Mucosa of rectum (tissue), 2 donors: ENCODE measurements around the gene CHCHD6.

Experiments used
- H3K27ac ChIP-seq, 2 donors: one replicate each; pipeline ENCODE4 v1.7.0; 2013; ENCODE audit warnings: inconsistent platforms in 2 of 2, low read depth in 2 of 2, low read length in 2 of 2
- H3K27me3 ChIP-seq, 2 donors: one replicate each; pipeline ENCODE4 v1.7.0; 2013; ENCODE audit warnings: low read length in 2 of 2; ENCODE audit not compliant: control insufficient read depth in 2 of 2, insufficient read depth in 2 of 2
- H3K36me3 ChIP-seq, 2 donors: one replicate each; pipeline ENCODE4 v1.7.0; 2013; ENCODE audit warnings: low read length in 2 of 2; ENCODE audit not compliant: control insufficient read depth in 2 of 2, insufficient read depth in 2 of 2
- H3K4me1 ChIP-seq, 2 donors: one replicate each; pipeline ENCODE4 v1.7.0; 2013; ENCODE audit warnings: low read length in 2 of 2, mild to moderate bottlenecking in 1 of 2; ENCODE audit not compliant: control insufficient read depth in 2 of 2, insufficient read depth in 2 of 2
- H3K4me3 ChIP-seq, 2 donors: one replicate each; pipeline ENCODE4 v1.7.0; 2013; ENCODE audit warnings: low read length in 2 of 2
- H3K9ac ChIP-seq, 2 donors: one replicate each; pipeline ENCODE4 v1.7.0; 2013; ENCODE audit warnings: low read length in 2 of 2, low read depth in 1 of 2, mild to moderate bottlenecking in 1 of 2
- H3K9me3 ChIP-seq, 2 donors: one replicate each; pipeline ENCODE4 v1.7.0; 2013; ENCODE audit warnings: low read length in 2 of 2; ENCODE audit not compliant: control insufficient read depth in 2 of 2
- donor health status: healthy.
- donor health status: Normal muscosa, but diverticular disease.

Gene CHCHD6

GRCh38 chr3:126969586-126969985, 265.5 kb downstream of the CHCHD6 start:
- H3K4me3 ChIP-seq = no peak overlapping the region
- H3K27ac ChIP-seq = no peak overlapping the region
- peaks cover 0 to under 1% of the 10 kb centered on the region in 2 donors for H3K9me3 ChIP-seq
- H3K4me1 ChIP-seq = no peaks in the 10 kb centered on the region
- no peak overlapping the region for H3K9ac ChIP-seq
- peaks cover 0 to 2% of the 10 kb centered on the region in 2 donors for H3K27me3 ChIP-seq
- H3K36me3 ChIP-seq = no peaks in the 10 kb centered on the region

GRCh38 chr3:126970101-126970500, 266.1 kb downstream of the CHCHD6 start:
- Histone ChIP-seq H3K27me3 (peaks cover 0 to 2% of the 10 kb centered on the region in 2 donors), H3K4me3 (no peak overlapping the region), H3K9me3 (peaks cover 0 to 5% of the 10 kb centered on the region in 2 donors), H3K4me1 (no peaks in the 10 kb centered on the region), H3K36me3 (no peaks in the 10 kb centered on the region), H3K9ac (no peak overlapping the region), H3K27ac (no peak overlapping the region)

- Histone ChIP-seq H3K9me3 (peaks cover 0 to 6% of the 10 kb centered on the region in 2 donors), H3K27ac (no peak overlapping the region)
Measured at GRCh38 chr3:126970921-126971320, 266.9 kb downstream of the CHCHD6 start.

GRCh38 chr3:126971891-126972351, 267.9 kb downstream of the CHCHD6 start:
- Histone ChIP-seq H3K4me3 (no peak overlapping the region), H3K36me3 (no peaks in the 10 kb centered on the region), H3K27ac (no peak overlapping the region), H3K9me3 (peaks cover 0 to 6% of the 10 kb centered on the region in 2 donors), H3K9ac (no peak overlapping the region), H3K4me1 (no peaks in the 10 kb centered on the region), H3K27me3 (peaks cover 0 to 2% of the 10 kb centered on the region in 2 donors)

More at GRCh38 chr3:126970921-126971320, 266.9 kb downstream of the CHCHD6 start:
- Histone ChIP-seq H3K4me1 (no peaks in the 10 kb centered on the region), H3K4me3 (no peak overlapping the region), H3K27me3 (peaks cover 0 to 2% of the 10 kb centered on the region in 2 donors), H3K9ac (no peak overlapping the region), H3K36me3 (no peaks in the 10 kb centered on the region)

- Histone ChIP-seq H3K9ac (no peak overlapping the region), H3K9me3 (peaks cover 0 to 6% of the 10 kb centered on the region in 2 donors), H3K36me3 (no peaks in the 10 kb centered on the region), H3K4me1 (no peaks in the 10 kb centered on the region), H3K27ac (no peak overlapping the region), H3K4me3 (no peak overlapping the region), H3K27me3 (peaks cover 0 to 2% of the 10 kb centered on the region in 2 donors)
Measured at GRCh38 chr3:126972866-126973265, 268.8 kb downstream of the CHCHD6 start.

GRCh38 chr3:126973814-126974213, 269.8 kb downstream of the CHCHD6 start:
- Histone ChIP-seq H3K4me1 (no peaks in the 10 kb centered on the region), H3K4me3 (no peak overlapping the region), H3K27me3 (peaks cover 3% of the 10 kb centered on the region in 2 donors), H3K9me3 (peaks cover 0 to 6% of the 10 kb centered on the region in 2 donors), H3K27ac (no peak overlapping the region), H3K36me3 (no peaks in the 10 kb centered on the region), H3K9ac (no peak overlapping the region)

- Histone ChIP-seq H3K4me1 (no peaks in the 10 kb centered on the region), H3K4me3 (no peak overlapping the region), H3K27ac (no peak overlapping the region), H3K36me3 (no peaks in the 10 kb centered on the region), H3K9me3 (peaks cover 0 to 6% of the 10 kb centered on the region in 2 donors), H3K27me3 (peaks cover 3% of the 10 kb centered on the region in 2 donors), H3K9ac (no peak overlapping the region)
Measured at GRCh38 chr3:126974756-126975155, 270.7 kb downstream of the CHCHD6 start.

- no peak overlapping the region for H3K27ac ChIP-seq
- no peak overlapping the region for H3K9ac ChIP-seq
Measured at GRCh38 chr3:126976906-126977305, 272.9 kb downstream of the CHCHD6 start.

GRCh38 chr3:126977821-126978220, 273.8 kb downstream of the CHCHD6 start:
- Histone ChIP-seq H3K9me3 (peaks cover 0 to 6% of the 10 kb centered on the region in 2 donors), H3K4me1 (peaks cover 3 to 5% of the 10 kb centered on the region in 2 donors), H3K27ac (no peak overlapping the region), H3K4me3 (no peak overlapping the region), H3K9ac (no peak overlapping the region), H3K27me3 (peaks cover 3% of the 10 kb centered on the region in 2 donors), H3K36me3 (no peaks in the 10 kb centered on the region)

More at GRCh38 chr3:126976906-126977305, 272.9 kb downstream of the CHCHD6 start:
- peaks cover 0 to 6% of the 10 kb centered on the region in 2 donors for H3K9me3 ChIP-seq
- H3K4me1 ChIP-seq = peaks cover 0 to 2% of the 10 kb centered on the region in 2 donors
- H3K27me3 ChIP-seq = peaks cover 3% of the 10 kb centered on the region in 2 donors
- no peaks in the 10 kb centered on the region for H3K36me3 ChIP-seq
- H3K4me3 ChIP-seq = no peak overlapping the region

GRCh38 chr3:126978291-126978690, 274.3 kb downstream of the CHCHD6 start:
- Histone ChIP-seq H3K9ac (no peak overlapping the region), H3K4me3 (no peak overlapping the region), H3K4me1 (peaks cover 3 to 5% of the 10 kb centered on the region in 2 donors), H3K9me3 (peaks cover 0 to 6% of the 10 kb centered on the region in 2 donors), H3K27ac (no peak overlapping the region), H3K27me3 (peaks cover 3% of the 10 kb centered on the region in 2 donors), H3K36me3 (no peaks in the 10 kb centered on the region)
